ENCODE data around the gene TMUB1. TPM values are rescaled to one million over a fixed set of nuclear protein-coding genes. Genes with fewer than 3 reads are reported as not detected.

Gene TMUB1
- total and polyA plus RNA-seq, 9 of the 15 experiments (the other 6 are each of a cell fraction or from before 2014, with no cell fraction given): 0.14 to 241 (median 74.1) TPM

DNA sequence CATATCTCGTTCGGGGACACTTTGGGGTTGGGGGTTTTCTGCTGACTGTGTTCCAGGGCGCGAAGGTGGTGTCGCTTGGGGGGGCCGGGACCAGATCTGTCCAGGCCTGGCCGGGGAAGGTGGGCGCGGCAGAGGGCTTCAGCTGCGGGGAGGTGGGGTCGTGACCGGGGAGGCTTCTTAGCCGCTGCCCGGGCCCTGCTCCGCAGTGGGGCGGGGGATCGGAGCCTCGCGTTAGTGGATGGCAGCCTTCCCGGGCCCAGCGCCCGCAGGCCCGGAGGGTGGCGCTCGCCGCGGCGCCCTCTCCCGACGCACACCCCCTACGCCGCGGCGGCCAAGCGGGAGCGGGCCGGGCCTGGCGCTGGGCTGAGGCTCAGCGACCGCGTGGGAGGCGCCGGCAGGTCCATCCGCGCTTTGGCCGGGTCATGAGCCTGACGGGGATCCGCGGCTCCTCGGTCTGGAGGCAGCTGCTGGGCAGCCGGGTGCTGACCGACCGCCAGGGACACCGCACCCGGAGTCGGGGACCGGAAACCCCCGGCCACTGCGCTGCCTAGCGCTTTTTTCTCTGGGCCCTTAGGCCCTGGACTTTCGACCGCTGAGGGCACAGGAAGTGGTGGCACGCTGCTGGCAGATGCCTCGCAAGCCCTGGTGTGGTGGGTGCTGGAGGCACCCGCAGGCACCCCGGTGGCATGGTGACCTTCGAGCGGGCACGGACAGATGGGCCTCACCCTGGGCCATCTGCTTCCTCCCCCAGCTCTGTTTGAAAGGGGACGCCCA, 4.1 kb upstream of the TMUB1 start (continued):
- TF ChIP-seq, protein P1, sequence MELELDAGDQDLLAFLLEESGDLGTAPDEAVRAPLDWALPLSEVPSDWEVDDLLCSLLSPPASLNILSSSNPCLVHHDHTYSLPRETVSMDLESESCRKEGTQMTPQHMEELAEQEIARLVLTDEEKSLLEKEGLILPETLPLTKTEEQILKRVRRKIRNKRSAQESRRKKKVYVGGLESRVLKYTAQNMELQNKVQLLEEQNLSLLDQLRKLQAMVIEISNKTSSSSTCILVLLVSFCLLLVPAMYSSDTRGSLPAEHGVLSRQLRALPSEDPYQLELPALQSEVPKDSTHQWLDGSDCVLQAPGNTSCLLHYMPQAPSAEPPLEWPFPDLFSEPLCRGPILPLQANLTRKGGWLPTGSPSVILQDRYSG (tag; conservative IDR thresholded peaks at IDR 0.05; ENCODE audit: low read depth): no peak
- no peak for TF ChIP-seq GTF2A2 (tag; IDR thresholded peaks at IDR 0.05)
- TF ChIP-seq, protein P2, sequence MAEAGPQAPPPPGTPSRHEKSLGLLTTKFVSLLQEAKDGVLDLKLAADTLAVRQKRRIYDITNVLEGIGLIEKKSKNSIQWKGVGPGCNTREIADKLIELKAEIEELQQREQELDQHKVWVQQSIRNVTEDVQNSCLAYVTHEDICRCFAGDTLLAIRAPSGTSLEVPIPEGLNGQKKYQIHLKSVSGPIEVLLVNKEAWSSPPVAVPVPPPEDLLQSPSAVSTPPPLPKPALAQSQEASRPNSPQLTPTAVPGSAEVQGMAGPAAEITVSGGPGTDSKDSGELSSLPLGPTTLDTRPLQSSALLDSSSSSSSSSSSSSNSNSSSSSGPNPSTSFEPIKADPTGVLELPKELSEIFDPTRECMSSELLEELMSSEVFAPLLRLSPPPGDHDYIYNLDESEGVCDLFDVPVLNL (CRISPR knock-in tag; IDR thresholded peaks at IDR 0.05; ENCODE audit: low read depth): no peak
- peak; percentile 62; the same call in 1 of the 2 replicates for TF ChIP-seq HDGF (IDR thresholded peaks at IDR 0.05)
- TF ChIP-seq KAT7 (CRISPR knock-in tag; IDR thresholded peaks at IDR 0.05; ENCODE audit: borderline replicate concordance): 0 out of 2 replicates have a peak, but pooled peaks have one; percentile 68
- TF ChIP-seq, protein P3, sequence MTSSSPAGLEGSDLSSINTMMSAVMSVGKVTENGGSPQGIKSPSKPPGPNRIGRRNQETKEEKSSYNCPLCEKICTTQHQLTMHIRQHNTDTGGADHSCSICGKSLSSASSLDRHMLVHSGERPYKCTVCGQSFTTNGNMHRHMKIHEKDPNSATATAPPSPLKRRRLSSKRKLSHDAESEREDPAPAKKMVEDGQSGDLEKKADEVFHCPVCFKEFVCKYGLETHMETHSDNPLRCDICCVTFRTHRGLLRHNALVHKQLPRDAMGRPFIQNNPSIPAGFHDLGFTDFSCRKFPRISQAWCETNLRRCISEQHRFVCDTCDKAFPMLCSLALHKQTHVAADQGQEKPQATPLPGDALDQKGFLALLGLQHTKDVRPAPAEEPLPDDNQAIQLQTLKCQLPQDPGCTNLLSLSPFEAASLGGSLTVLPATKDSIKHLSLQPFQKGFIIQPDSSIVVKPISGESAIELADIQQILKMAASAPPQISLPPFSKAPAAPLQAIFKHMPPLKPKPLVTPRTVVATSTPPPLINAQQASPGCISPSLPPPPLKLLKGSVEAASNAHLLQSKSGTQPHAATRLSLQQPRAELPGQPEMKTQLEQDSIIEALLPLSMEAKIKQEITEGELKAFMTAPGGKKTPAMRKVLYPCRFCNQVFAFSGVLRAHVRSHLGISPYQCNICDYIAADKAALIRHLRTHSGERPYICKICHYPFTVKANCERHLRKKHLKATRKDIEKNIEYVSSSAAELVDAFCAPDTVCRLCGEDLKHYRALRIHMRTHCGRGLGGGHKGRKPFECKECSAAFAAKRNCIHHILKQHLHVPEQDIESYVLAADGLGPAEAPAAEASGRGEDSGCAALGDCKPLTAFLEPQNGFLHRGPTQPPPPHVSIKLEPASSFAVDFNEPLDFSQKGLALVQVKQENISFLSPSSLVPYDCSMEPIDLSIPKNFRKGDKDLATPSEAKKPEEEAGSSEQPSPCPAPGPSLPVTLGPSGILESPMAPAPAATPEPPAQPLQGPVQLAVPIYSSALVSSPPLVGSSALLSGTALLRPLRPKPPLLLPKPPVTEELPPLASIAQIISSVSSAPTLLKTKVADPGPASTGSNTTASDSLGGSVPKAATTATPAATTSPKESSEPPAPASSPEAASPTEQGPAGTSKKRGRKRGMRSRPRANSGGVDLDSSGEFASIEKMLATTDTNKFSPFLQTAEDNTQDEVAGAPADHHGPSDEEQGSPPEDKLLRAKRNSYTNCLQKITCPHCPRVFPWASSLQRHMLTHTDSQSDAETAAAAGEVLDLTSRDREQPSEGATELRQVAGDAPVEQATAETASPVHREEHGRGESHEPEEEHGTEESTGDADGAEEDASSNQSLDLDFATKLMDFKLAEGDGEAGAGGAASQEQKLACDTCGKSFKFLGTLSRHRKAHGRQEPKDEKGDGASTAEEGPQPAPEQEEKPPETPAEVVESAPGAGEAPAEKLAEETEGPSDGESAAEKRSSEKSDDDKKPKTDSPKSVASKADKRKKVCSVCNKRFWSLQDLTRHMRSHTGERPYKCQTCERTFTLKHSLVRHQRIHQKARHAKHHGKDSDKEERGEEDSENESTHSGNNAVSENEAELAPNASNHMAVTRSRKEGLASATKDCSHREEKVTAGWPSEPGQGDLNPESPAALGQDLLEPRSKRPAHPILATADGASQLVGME (CRISPR knock-in tag; IDR thresholded peaks at IDR 0.05): no peak
- no peak for TF ChIP-seq SRF (CRISPR knock-in tag; IDR thresholded peaks at IDR 0.05)
- TF ChIP-seq ZNF121 (CRISPR knock-in tag; conservative IDR thresholded peaks at IDR 0.05): no peak
- peak; percentile 58 for TF ChIP-seq HCFC1 (IDR thresholded peaks at IDR 0.05; ENCODE audit: low read depth, low read length)
- peak; percentile 76; the same call in 1 of the 2 replicates for TF ChIP-seq ZNF830 (CRISPR knock-in tag; IDR thresholded peaks at IDR 0.05)
- no peak for TF ChIP-seq ETS2 (tag; IDR thresholded peaks at IDR 0.05; ENCODE audit: borderline replicate concordance, poor library complexity, severe bottlenecking)
- TF ChIP-seq GABPB1 (CRISPR knock-in tag; IDR thresholded peaks at IDR 0.05): peak; percentile 68
- TF ChIP-seq POLR2G (IDR thresholded peaks at IDR 0.05; ENCODE audit: low read depth, low read length): peak; percentile 82
- TF ChIP-seq HMGN3 (IDR thresholded peaks at IDR 0.05; ENCODE audit: borderline replicate concordance, extremely low read depth, insufficient read length, low read depth, low read length): peak; percentile 81
- TF ChIP-seq NRF1 (conservative IDR thresholded peaks at IDR 0.05 in 1 of 2, IDR thresholded peaks at IDR 0.05 in 1 of 2): peak; percentile 71 to 72
- 0 out of 2 replicates have a peak, but pooled peaks have one; percentile 23 for TF ChIP-seq CBFB (CRISPR knock-in tag; IDR thresholded peaks at IDR 0.05)
- no peak for TF ChIP-seq ZNF133 (CRISPR knock-in tag; IDR thresholded peaks at IDR 0.05)

All from K562 (cell line).